HT1080 (cell line): ENCODE results near the gene SLC17A6. TPM values are rescaled to one million over a fixed set of nuclear protein-coding genes. Genes with fewer than 3 reads are reported as not detected.

Experiments used
- DNase-seq: peaks from one replicate; pipeline ENCODE4 v3.0.0-alpha.2; 2015; ENCODE audit warnings: low read depth
- total RNA-seq: library from RNA; depleted of rRNA; stranded (reverse); fragments of >200 nt; shearing (Covaris generic); gene quantifications from 2 replicates; pipeline ENCODE4 v1.2.3, GENCODE V29; 2014; rRNA removed

Gene SLC17A6
- total RNA-seq, 1 experiment from 2014 or later, result not detected

- no peak for DNase-seq
Measured at GRCh38 chr11:22389526-22390282, 51.5 kb downstream of the SLC17A6 start.

- no peak for DNase-seq
Measured at GRCh38 chr11:22390283-22390655, 52.1 kb downstream of the SLC17A6 start.

GRCh38 chr11:22392561-22392960 is 54.4 kb downstream of the SLC17A6 start:
- peak; percentile 4 for DNase-seq

DNA sequence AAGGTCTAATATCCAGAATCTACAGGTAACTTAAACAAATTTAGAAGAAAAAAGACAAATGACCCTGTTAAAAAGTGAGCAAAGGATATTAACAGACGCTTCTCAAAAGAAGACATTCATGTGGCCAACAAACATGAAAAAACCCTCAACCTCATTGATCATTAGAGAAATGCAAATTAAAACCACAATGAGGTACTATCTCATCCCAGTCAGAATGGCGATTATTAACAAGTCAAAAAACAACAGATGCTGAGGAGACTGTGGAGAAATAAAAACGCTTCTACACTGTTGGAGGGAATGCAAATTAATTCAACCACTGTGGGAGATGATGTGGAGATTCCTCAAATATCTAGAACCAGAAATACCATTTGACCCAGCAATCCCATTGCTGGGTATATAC is 67.2 kb downstream of the SLC17A6 start:
- DNase-seq, result no peak

DNA sequence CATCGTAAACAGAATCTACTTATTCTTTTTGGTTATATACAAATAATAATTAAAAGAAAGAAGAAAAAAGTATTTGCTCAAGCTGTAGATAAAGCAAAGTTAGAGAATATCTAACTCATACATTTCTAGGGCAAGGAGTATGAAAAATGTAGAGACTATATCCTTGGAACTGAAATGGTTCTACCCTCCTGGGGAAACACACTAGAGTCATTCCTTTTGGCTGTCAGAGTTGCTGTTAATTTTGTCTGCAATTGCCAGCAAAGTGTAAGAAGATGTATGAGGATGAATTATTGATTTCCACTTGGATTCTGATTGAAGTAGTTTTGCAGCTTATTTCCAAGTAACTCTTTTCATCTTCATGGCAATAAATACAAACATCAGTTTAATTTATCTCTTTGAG is 69.1 kb downstream of the SLC17A6 start:
- no peak for DNase-seq

DNA sequence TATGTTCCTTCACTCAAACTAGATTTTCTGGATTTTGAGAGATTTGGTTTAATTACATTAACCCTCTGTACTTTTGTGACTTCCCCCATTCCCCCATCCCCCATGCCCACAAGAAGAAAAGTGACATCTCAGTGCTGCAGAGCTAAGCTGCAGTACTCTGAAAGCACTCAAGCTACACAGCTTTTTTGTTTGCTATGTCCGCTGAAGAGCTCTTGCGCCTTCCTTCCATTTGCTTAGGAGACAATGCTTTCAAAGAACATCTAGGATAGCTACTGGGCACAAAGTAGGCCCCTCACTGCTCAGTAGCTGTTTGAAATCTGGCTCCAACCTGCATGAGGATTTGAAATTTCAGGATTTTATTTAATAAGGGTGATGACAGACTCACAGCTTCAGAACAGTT is 69.7 kb downstream of the SLC17A6 start:
- DNase-seq, result no peak

DNA sequence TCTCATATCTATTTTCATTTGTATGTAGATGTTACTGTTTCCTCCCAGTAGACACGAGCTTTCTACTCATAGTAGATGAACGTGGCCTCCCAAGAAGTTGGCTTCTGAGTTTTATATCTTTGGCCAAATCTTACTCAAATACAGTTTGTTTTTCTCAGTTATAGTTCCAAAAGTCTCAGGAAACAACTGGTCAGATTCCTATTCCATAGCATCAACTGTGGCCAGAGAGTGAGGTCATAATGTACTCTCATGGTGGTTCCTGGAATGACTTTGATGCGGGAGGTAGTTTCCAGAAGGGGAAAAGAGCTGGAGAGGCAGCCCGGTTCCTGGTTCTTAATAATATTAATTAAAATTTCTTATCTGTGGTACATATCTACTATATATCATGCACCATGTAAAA is 77.3 kb downstream of the SLC17A6 start:
- DNase-seq, result no peak

DNA sequence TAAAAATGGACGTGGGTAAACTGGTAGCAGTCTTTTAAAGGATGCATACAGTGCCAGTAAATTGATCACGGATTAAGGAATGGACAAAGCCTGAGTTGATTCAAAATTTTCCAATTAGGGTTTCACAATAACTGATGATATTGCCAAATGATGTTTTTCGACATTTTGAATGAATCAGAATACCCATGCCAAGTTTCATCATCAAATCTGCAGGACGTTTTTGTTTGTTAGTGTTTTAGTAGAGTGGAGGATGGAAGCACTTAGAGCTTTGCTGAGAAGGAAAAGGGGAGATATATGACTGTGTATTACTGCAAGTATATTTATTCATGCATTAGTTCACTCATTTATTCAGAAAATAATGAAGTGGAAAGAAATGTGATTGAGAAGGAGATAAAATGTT is 78.3 kb downstream of the SLC17A6 start:
- DNase-seq, result no peak

- DNase-seq, result no peak
Measured at GRCh38 chr11:22426915-22427314, 88.7 kb downstream of the SLC17A6 start.

Other genes with a start within 250 kb of the SLC17A6 start
- gene ANO5, start 145.3 kb upstream of the SLC17A6 start, total RNA-seq, result 0.06 and 0.07 TPM in 2 replicates